Activated T-helper 2 cell treated with anti-CD3 and anti-CD28 coated beads, Interferon-gamma antibody, Interleukin-2, Interleukin-4, amounts not matched to agents 10 μg/mL and 5 μg/mL and 100 μg/mL, durations not matched to agents 14 hours and 24 hours and 36 hours (primary cell): ENCODE measurements around the gene FNIP1. TPM values are rescaled to one million over a fixed set of nuclear protein-coding genes. Genes with fewer than 3 reads are reported as not detected.

Experiments used
- DNase-seq: peaks from one replicate; pipeline ENCODE4 v3.0.0; 2021; ENCODE audit warnings: low spot score
- H3K27ac Mint-ChIP-seq: one replicate; pipeline ENCODE4 v1.8.0; 2021; ENCODE audit warnings: mixed read lengths
- H3K27me3 Mint-ChIP-seq: one replicate; pipeline ENCODE4 v1.8.0; 2021; ENCODE audit warnings: low read depth, mixed read lengths
- H3K36me3 Mint-ChIP-seq: one replicate; pipeline ENCODE4 v1.8.0; 2021; ENCODE audit warnings: low read depth, mixed read lengths
- H3K4me1 Mint-ChIP-seq: one replicate; pipeline ENCODE4 v1.8.0; 2021; ENCODE audit warnings: low read depth, mixed read lengths
- H3K4me3 Mint-ChIP-seq: one replicate; pipeline ENCODE4 v1.8.0; 2021; ENCODE audit warnings: low read depth, mild to moderate bottlenecking, moderate library complexity, mixed read lengths
- H3K9me3 Mint-ChIP-seq: one replicate; pipeline ENCODE4 v1.8.0; 2021; ENCODE audit warnings: mixed read lengths
- intact Hi-C: fragments of 100-400 bp; cut with micrococcal nuclease; formaldehyde crosslinking; loops from one replicate; pipeline ENCODE4 v1.15.1; 2023
- total RNA-seq: library from RNA; stranded (reverse); gene quantifications from 2 replicates; pipeline ENCODE4 v1.2.3, GENCODE V29; 2022

Gene FNIP1
- total RNA-seq, 1 donor from 2014 or later = 18.1 TPM

GRCh38 chr5:131661933-131662332, 134.9 kb downstream of the FNIP1 start:
- Mint-ChIP-seq H3K27me3 (no peaks in the 10 kb centered on the region), H3K4me3 (no peak overlapping the region), H3K27ac (no peak overlapping the region), H3K9me3 (peaks cover 20% of the 10 kb centered on the region), H3K36me3 (peaks cover 72% of the 10 kb centered on the region), H3K4me1 (peaks cover 7% of the 10 kb centered on the region)
- DNase-seq = no peak
- intact Hi-C loops = no loop called here

- intact Hi-C loops = no loop called here
- Mint-ChIP-seq H3K27me3 (no peaks in the 10 kb centered on the region), H3K9me3 (peaks cover 20% of the 10 kb centered on the region), H3K27ac (no peak overlapping the region), H3K4me3 (no peak overlapping the region), H3K4me1 (peaks cover 15% of the 10 kb centered on the region), H3K36me3 (peaks cover 74% of the 10 kb centered on the region)
- no peak for DNase-seq
Observed at GRCh38 chr5:131659841-131660240, 137.0 kb downstream of the FNIP1 start.

- Mint-ChIP-seq H3K27me3 (no peaks in the 10 kb centered on the region), H3K4me3 (no peak overlapping the region), H3K36me3 (peaks cover 75% of the 10 kb centered on the region), H3K27ac (no peak overlapping the region), H3K9me3 (peaks cover 20% of the 10 kb centered on the region), H3K4me1 (peaks cover 17% of the 10 kb centered on the region)
- intact Hi-C loops = no loop called here
- no peak for DNase-seq
Observed at GRCh38 chr5:131659290-131659689, 137.5 kb downstream of the FNIP1 start.

GRCh38 chr5:131654776-131655175, 142.0 kb downstream of the FNIP1 start:
- peaks cover 18% of the 10 kb centered on the region for H3K4me1 Mint-ChIP-seq
- H3K27ac Mint-ChIP-seq = no peak overlapping the region
- H3K4me3 Mint-ChIP-seq = no peak overlapping the region
- DNase-seq = no peak
- H3K36me3 Mint-ChIP-seq = peaks cover 68% of the 10 kb centered on the region
- peaks cover 1% of the 10 kb centered on the region for H3K9me3 Mint-ChIP-seq
- H3K27me3 Mint-ChIP-seq = no peaks in the 10 kb centered on the region
- intact Hi-C loops = no loop called here

- H3K27ac Mint-ChIP-seq = no peak overlapping the region
- H3K4me3 Mint-ChIP-seq = no peak overlapping the region
- intact Hi-C loops = no loop called here
- peaks cover 67% of the 10 kb centered on the region for H3K36me3 Mint-ChIP-seq
- peaks cover 18% of the 10 kb centered on the region for H3K4me1 Mint-ChIP-seq
- no peak for DNase-seq
- H3K9me3 Mint-ChIP-seq = no peaks in the 10 kb centered on the region
- no peaks in the 10 kb centered on the region for H3K27me3 Mint-ChIP-seq
Observed at GRCh38 chr5:131654309-131654708, 142.5 kb downstream of the FNIP1 start.

GRCh38 chr5:131649161-131649560, 147.7 kb downstream of the FNIP1 start:
- Mint-ChIP-seq H3K4me1 (peaks cover 2% of the 10 kb centered on the region), H3K27ac (no peak overlapping the region), H3K27me3 (no peaks in the 10 kb centered on the region), H3K9me3 (no peaks in the 10 kb centered on the region), H3K36me3 (peaks cover 70% of the 10 kb centered on the region), H3K4me3 (no peak overlapping the region)
- intact Hi-C loops = no loop called here
- no peak for DNase-seq

GRCh38 chr5:131647048-131647769, 149.6 kb downstream of the FNIP1 start:
- Mint-ChIP-seq H3K36me3 (peaks cover 72% of the 10 kb centered on the region), H3K27me3 (no peaks in the 10 kb centered on the region), H3K4me3 (no peak overlapping the region), H3K4me1 (peaks cover 2% of the 10 kb centered on the region), H3K27ac (no peak overlapping the region), H3K9me3 (no peaks in the 10 kb centered on the region)
- no peak for DNase-seq
- intact Hi-C loops = no loop called here

GRCh38 chr5:131644822-131645221, 152.0 kb downstream of the FNIP1 start:
- intact Hi-C loops = no loop called here
- Mint-ChIP-seq H3K27me3 (no peaks in the 10 kb centered on the region), H3K4me3 (no peak overlapping the region), H3K9me3 (no peaks in the 10 kb centered on the region), H3K27ac (no peak overlapping the region), H3K36me3 (peaks cover 56% of the 10 kb centered on the region), H3K4me1 (peaks cover 15% of the 10 kb centered on the region)
- no peak for DNase-seq

GRCh38 chr5:131644370-131644769, 152.4 kb downstream of the FNIP1 start:
- Mint-ChIP-seq H3K27me3 (no peaks in the 10 kb centered on the region), H3K27ac (no peak overlapping the region), H3K4me3 (no peak overlapping the region), H3K9me3 (no peaks in the 10 kb centered on the region), H3K4me1 (peaks cover 19% of the 10 kb centered on the region), H3K36me3 (peaks cover 52% of the 10 kb centered on the region)
- DNase-seq = no peak
- intact Hi-C loops = no loop called here

- Mint-ChIP-seq H3K27me3 (no peaks in the 10 kb centered on the region), H3K4me3 (no peak overlapping the region), H3K27ac (no peak overlapping the region), H3K9me3 (no peaks in the 10 kb centered on the region), H3K4me1 (peaks cover 33% of the 10 kb centered on the region), H3K36me3 (peaks cover 36% of the 10 kb centered on the region)
- DNase-seq = no peak
- intact Hi-C loops = loop anchor here (2.0 kb wide), 1 partner anchor 29 kb away; no protein-coding TSS in a partner anchor
Observed at GRCh38 chr5:131641494-131641893, 155.3 kb downstream of the FNIP1 start.

GRCh38 chr5:131640043-131640856, 156.6 kb downstream of the FNIP1 start:
- DNase-seq = no peak
- Mint-ChIP-seq H3K27me3 (no peaks in the 10 kb centered on the region), H3K27ac (peak overlapping the region; percentile 87), H3K9me3 (no peaks in the 10 kb centered on the region), H3K36me3 (peaks cover 26% of the 10 kb centered on the region), H3K4me1 (peaks cover 36% of the 10 kb centered on the region), H3K4me3 (peak overlapping the region; percentile 5)
- intact Hi-C loops = loop anchor here (2.0 kb wide), 1 partner anchor 31 kb away; no protein-coding TSS in a partner anchor

- intact Hi-C loops = loop anchor here (5.0 to 10.0 kb wide), 4 partner anchors 102 to 786 kb away; no protein-coding TSS in a partner anchor
Observed at GRCh38 chr5:131639148-131639547, 157.7 kb downstream of the FNIP1 start.

GRCh38 chr5:131637694-131638093, 159.1 kb downstream of the FNIP1 start:
- no peak overlapping the region for H3K27ac Mint-ChIP-seq

More at GRCh38 chr5:131639148-131639547, 157.7 kb downstream of the FNIP1 start:
- H3K27me3 Mint-ChIP-seq = no peaks in the 10 kb centered on the region
- H3K27ac Mint-ChIP-seq = no peak overlapping the region
- peaks cover 36% of the 10 kb centered on the region for H3K4me1 Mint-ChIP-seq
- H3K36me3 Mint-ChIP-seq = peaks cover 20% of the 10 kb centered on the region
- no peak for DNase-seq
- no peak overlapping the region for H3K4me3 Mint-ChIP-seq
- no peaks in the 10 kb centered on the region for H3K9me3 Mint-ChIP-seq

More at GRCh38 chr5:131637694-131638093, 159.1 kb downstream of the FNIP1 start:
- intact Hi-C loops = loop anchor here (5.0 to 10.0 kb wide), 4 partner anchors 100 to 787 kb away; no protein-coding TSS in a partner anchor
- H3K9me3 Mint-ChIP-seq = no peaks in the 10 kb centered on the region
- H3K4me1 Mint-ChIP-seq = peaks cover 40% of the 10 kb centered on the region
- H3K27me3 Mint-ChIP-seq = no peaks in the 10 kb centered on the region
- peaks cover 15% of the 10 kb centered on the region for H3K36me3 Mint-ChIP-seq
- H3K4me3 Mint-ChIP-seq = no peak overlapping the region
- DNase-seq = no peak
